ENCODE data around the gene NTNG1.

The NTNG1 gene

GRCh38 chr1:107262467-107263286, 121.8 kb downstream of the NTNG1 start:
- no peak overlapping the region for H3K9ac ChIP-seq (ENCODE audit: low read length)
- H3K27ac ChIP-seq (ENCODE audit: low read depth, low read length): no peak overlapping the region
- peaks cover 11% of the 10 kb centered on the region for H3K4me1 ChIP-seq (ENCODE audit: control insufficient read depth, insufficient read depth, low read length)
- H3K9me3 ChIP-seq (ENCODE audit: control insufficient read depth, insufficient read depth, low read depth, low read length): no peaks in the 10 kb centered on the region
- H3K27me3 ChIP-seq (ENCODE audit: control insufficient read depth, insufficient read depth, low read length): no peaks in the 10 kb centered on the region
- H3K4me3 ChIP-seq (ENCODE audit: low read depth, low read length): no peak overlapping the region
- no peaks in the 10 kb centered on the region for H3K36me3 ChIP-seq (ENCODE audit: control insufficient read depth, insufficient read depth, low read length)

- Histone ChIP-seq H3K36me3 (ENCODE audit: control insufficient read depth, insufficient read depth, low read length) (no peaks in the 10 kb centered on the region), H3K27me3 (ENCODE audit: control insufficient read depth, insufficient read depth, low read length) (no peaks in the 10 kb centered on the region), H3K9ac (ENCODE audit: low read length) (no peak overlapping the region), H3K9me3 (ENCODE audit: control insufficient read depth, insufficient read depth, low read depth, low read length) (no peaks in the 10 kb centered on the region), H3K4me3 (ENCODE audit: low read depth, low read length) (no peak overlapping the region), H3K27ac (ENCODE audit: low read depth, low read length) (no peak overlapping the region), H3K4me1 (ENCODE audit: control insufficient read depth, insufficient read depth, low read length) (peaks cover 13% of the 10 kb centered on the region)
Observed at GRCh38 chr1:107263291-107263915, 122.6 kb downstream of the NTNG1 start.

GRCh38 chr1:107264007-107264406, 123.2 kb downstream of the NTNG1 start:
- no peaks in the 10 kb centered on the region for H3K9me3 ChIP-seq (ENCODE audit: control insufficient read depth, insufficient read depth, low read depth, low read length)
- H3K27ac ChIP-seq (ENCODE audit: low read depth, low read length): no peak overlapping the region
- H3K36me3 ChIP-seq (ENCODE audit: control insufficient read depth, insufficient read depth, low read length): no peaks in the 10 kb centered on the region
- no peak overlapping the region for H3K9ac ChIP-seq (ENCODE audit: low read length)
- H3K27me3 ChIP-seq (ENCODE audit: control insufficient read depth, insufficient read depth, low read length): no peaks in the 10 kb centered on the region
- H3K4me1 ChIP-seq (ENCODE audit: control insufficient read depth, insufficient read depth, low read length): peaks cover 13% of the 10 kb centered on the region
- no peak overlapping the region for H3K4me3 ChIP-seq (ENCODE audit: low read depth, low read length)

GRCh38 chr1:107264561-107264960, 123.7 kb downstream of the NTNG1 start:
- H3K4me3 ChIP-seq (ENCODE audit: low read depth, low read length): no peak overlapping the region
- H3K36me3 ChIP-seq (ENCODE audit: control insufficient read depth, insufficient read depth, low read length): no peaks in the 10 kb centered on the region
- H3K27me3 ChIP-seq (ENCODE audit: control insufficient read depth, insufficient read depth, low read length): no peaks in the 10 kb centered on the region
- no peak overlapping the region for H3K9ac ChIP-seq (ENCODE audit: low read length)
- peaks cover 13% of the 10 kb centered on the region for H3K4me1 ChIP-seq (ENCODE audit: control insufficient read depth, insufficient read depth, low read length)
- H3K9me3 ChIP-seq (ENCODE audit: control insufficient read depth, insufficient read depth, low read depth, low read length): no peaks in the 10 kb centered on the region
- no peak overlapping the region for H3K27ac ChIP-seq (ENCODE audit: low read depth, low read length)

GRCh38 chr1:107267489-107267888, 126.7 kb downstream of the NTNG1 start:
- H3K4me3 ChIP-seq (ENCODE audit: low read depth, low read length): no peak overlapping the region
- no peaks in the 10 kb centered on the region for H3K9me3 ChIP-seq (ENCODE audit: control insufficient read depth, insufficient read depth, low read depth, low read length)
- H3K4me1 ChIP-seq (ENCODE audit: control insufficient read depth, insufficient read depth, low read length): peaks cover 13% of the 10 kb centered on the region
- H3K9ac ChIP-seq (ENCODE audit: low read length): no peak overlapping the region
- no peaks in the 10 kb centered on the region for H3K27me3 ChIP-seq (ENCODE audit: control insufficient read depth, insufficient read depth, low read length)
- H3K36me3 ChIP-seq (ENCODE audit: control insufficient read depth, insufficient read depth, low read length): no peaks in the 10 kb centered on the region
- no peak overlapping the region for H3K27ac ChIP-seq (ENCODE audit: low read depth, low read length)

GRCh38 chr1:107272321-107272720, 131.5 kb downstream of the NTNG1 start:
- H3K4me1 ChIP-seq (ENCODE audit: control insufficient read depth, insufficient read depth, low read length): peaks cover 9% of the 10 kb centered on the region
- no peaks in the 10 kb centered on the region for H3K9me3 ChIP-seq (ENCODE audit: control insufficient read depth, insufficient read depth, low read depth, low read length)
- H3K36me3 ChIP-seq (ENCODE audit: control insufficient read depth, insufficient read depth, low read length): no peaks in the 10 kb centered on the region
- no peak overlapping the region for H3K27ac ChIP-seq (ENCODE audit: low read depth, low read length)
- H3K27me3 ChIP-seq (ENCODE audit: control insufficient read depth, insufficient read depth, low read length): no peaks in the 10 kb centered on the region
- no peak overlapping the region for H3K9ac ChIP-seq (ENCODE audit: low read length)
- no peak overlapping the region for H3K4me3 ChIP-seq (ENCODE audit: low read depth, low read length)

GRCh38 chr1:107273515-107273914, 132.7 kb downstream of the NTNG1 start:
- Histone ChIP-seq H3K9ac (ENCODE audit: low read length) (no peak overlapping the region), H3K4me3 (ENCODE audit: low read depth, low read length) (no peak overlapping the region), H3K4me1 (ENCODE audit: control insufficient read depth, insufficient read depth, low read length) (peaks cover 3% of the 10 kb centered on the region; the same call in 1 of the 2 replicates), H3K27me3 (ENCODE audit: control insufficient read depth, insufficient read depth, low read length) (no peaks in the 10 kb centered on the region), H3K27ac (ENCODE audit: low read depth, low read length) (no peak overlapping the region), H3K36me3 (ENCODE audit: control insufficient read depth, insufficient read depth, low read length) (no peaks in the 10 kb centered on the region), H3K9me3 (ENCODE audit: control insufficient read depth, insufficient read depth, low read depth, low read length) (no peaks in the 10 kb centered on the region)

- no peak overlapping the region for H3K27ac ChIP-seq (ENCODE audit: low read depth, low read length)
- no peaks in the 10 kb centered on the region for H3K36me3 ChIP-seq (ENCODE audit: control insufficient read depth, insufficient read depth, low read length)
- no peaks in the 10 kb centered on the region for H3K27me3 ChIP-seq (ENCODE audit: control insufficient read depth, insufficient read depth, low read length)
- peaks cover 3% of the 10 kb centered on the region; the same call in 1 of the 2 replicates for H3K4me1 ChIP-seq (ENCODE audit: control insufficient read depth, insufficient read depth, low read length)
- H3K9me3 ChIP-seq (ENCODE audit: control insufficient read depth, insufficient read depth, low read depth, low read length): no peaks in the 10 kb centered on the region
- H3K9ac ChIP-seq (ENCODE audit: low read length): no peak overlapping the region
- no peak overlapping the region for H3K4me3 ChIP-seq (ENCODE audit: low read depth, low read length)
Observed at GRCh38 chr1:107274227-107274626, 133.4 kb downstream of the NTNG1 start.

- Histone ChIP-seq H3K4me1 (ENCODE audit: control insufficient read depth, insufficient read depth, low read length) (peaks cover 3% of the 10 kb centered on the region; the same call in 1 of the 2 replicates), H3K27me3 (ENCODE audit: control insufficient read depth, insufficient read depth, low read length) (no peaks in the 10 kb centered on the region), H3K9ac (ENCODE audit: low read length) (no peak overlapping the region), H3K9me3 (ENCODE audit: control insufficient read depth, insufficient read depth, low read depth, low read length) (no peaks in the 10 kb centered on the region), H3K27ac (ENCODE audit: low read depth, low read length) (no peak overlapping the region), H3K4me3 (ENCODE audit: low read depth, low read length) (no peak overlapping the region), H3K36me3 (ENCODE audit: control insufficient read depth, insufficient read depth, low read length) (no peaks in the 10 kb centered on the region)
Observed at GRCh38 chr1:107276247-107276646, 135.4 kb downstream of the NTNG1 start.

GRCh38 chr1:107277022-107277421, 136.2 kb downstream of the NTNG1 start:
- peaks cover 3% of the 10 kb centered on the region; the same call in 1 of the 2 replicates for H3K4me1 ChIP-seq (ENCODE audit: control insufficient read depth, insufficient read depth, low read length)
- no peak overlapping the region for H3K27ac ChIP-seq (ENCODE audit: low read depth, low read length)
- H3K4me3 ChIP-seq (ENCODE audit: low read depth, low read length): no peak overlapping the region
- H3K27me3 ChIP-seq (ENCODE audit: control insufficient read depth, insufficient read depth, low read length): no peaks in the 10 kb centered on the region
- H3K9me3 ChIP-seq (ENCODE audit: control insufficient read depth, insufficient read depth, low read depth, low read length): no peaks in the 10 kb centered on the region
- H3K36me3 ChIP-seq (ENCODE audit: control insufficient read depth, insufficient read depth, low read length): no peaks in the 10 kb centered on the region
- H3K9ac ChIP-seq (ENCODE audit: low read length): no peak overlapping the region

- Histone ChIP-seq H3K9me3 (ENCODE audit: control insufficient read depth, insufficient read depth, low read depth, low read length) (no peaks in the 10 kb centered on the region), H3K9ac (ENCODE audit: low read length) (no peak overlapping the region), H3K4me1 (ENCODE audit: control insufficient read depth, insufficient read depth, low read length) (no peaks in the 10 kb centered on the region), H3K4me3 (ENCODE audit: low read depth, low read length) (no peak overlapping the region), H3K27me3 (ENCODE audit: control insufficient read depth, insufficient read depth, low read length) (no peaks in the 10 kb centered on the region), H3K36me3 (ENCODE audit: control insufficient read depth, insufficient read depth, low read length) (no peaks in the 10 kb centered on the region), H3K27ac (ENCODE audit: low read depth, low read length) (no peak overlapping the region)
Observed at GRCh38 chr1:107286125-107286524, 145.3 kb downstream of the NTNG1 start.
